GM13976 (cell line): ENCODE measurements around the gene ATP13A4.

Source experiments
- DNase-seq: peaks from one replicate; pipeline ENCODE4 v3.0.0; 2012; ENCODE audit warnings: low spot score
- in situ Hi-C: fragments of 300-500 bp; cut with MboI; formaldehyde crosslinking; loops from one replicate; pipeline ENCODE4 v1.12.0; 2022; ENCODE audit warnings: low sequenced_read_pairs, mixed read lengths, inconsistent platforms; ENCODE audit not compliant: unreplicated experiment
- TF ChIP-seq, protein P1 (sequence below): IDR thresholded peaks from 2 replicates; pipeline ENCODE4 v1.5.1; 2012; ENCODE audit warnings: borderline replicate concordance, mild to moderate bottlenecking; ENCODE audit not compliant: insufficient read depth; ENCODE audit errors: extremely low read depth, missing control alignments, control extremely low read depth

Gene ATP13A4

DNA sequence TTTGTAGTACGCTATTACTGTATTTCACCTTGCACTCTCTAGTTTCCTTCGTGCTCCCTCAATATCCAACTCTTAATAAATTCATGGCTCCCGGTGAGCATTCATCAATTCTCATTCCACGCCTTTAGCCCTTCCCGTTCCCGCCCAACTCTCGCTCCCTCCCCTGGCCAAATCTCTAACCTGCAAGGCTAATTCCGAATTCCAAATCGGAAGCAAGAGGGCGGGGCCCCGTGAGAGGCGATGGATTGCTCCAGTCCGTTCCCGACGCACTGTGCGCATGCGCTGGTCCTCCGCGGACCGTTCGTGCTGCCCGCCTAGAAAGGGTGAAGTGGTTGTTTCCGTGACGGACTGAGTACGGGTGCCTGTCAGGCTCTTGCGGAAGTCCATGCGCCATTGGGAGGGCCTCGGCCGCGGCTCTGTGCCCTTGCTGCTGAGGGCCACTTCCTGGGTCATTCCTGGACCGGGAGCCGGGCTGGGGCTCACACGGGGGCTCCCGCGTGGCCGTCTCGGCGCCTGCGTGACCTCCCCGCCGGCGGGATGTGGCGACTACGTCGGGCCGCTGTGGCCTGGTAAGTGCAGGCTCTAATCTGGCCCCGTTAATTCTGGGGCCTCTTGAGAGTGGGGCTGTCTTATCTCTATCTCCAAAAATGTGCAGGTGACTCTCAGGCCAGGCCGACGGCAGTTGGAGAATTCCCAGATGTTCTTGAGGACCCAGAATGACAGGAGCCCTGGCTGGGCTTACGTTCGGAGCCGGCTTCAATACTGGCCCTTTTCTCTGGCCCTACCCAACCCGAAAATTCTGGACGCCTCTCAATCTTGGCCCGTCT, 38.4 kb upstream of the ATP13A4 start, which contains the start of gene OPA1:
TSS of gene OPA1 (plus strand) at position 368 of the 827 bp plus-strand sequence. CDS start at position 538, 170 bp downstream.
- in situ Hi-C loops: no loop called here
- TF ChIP-seq, protein P1, sequence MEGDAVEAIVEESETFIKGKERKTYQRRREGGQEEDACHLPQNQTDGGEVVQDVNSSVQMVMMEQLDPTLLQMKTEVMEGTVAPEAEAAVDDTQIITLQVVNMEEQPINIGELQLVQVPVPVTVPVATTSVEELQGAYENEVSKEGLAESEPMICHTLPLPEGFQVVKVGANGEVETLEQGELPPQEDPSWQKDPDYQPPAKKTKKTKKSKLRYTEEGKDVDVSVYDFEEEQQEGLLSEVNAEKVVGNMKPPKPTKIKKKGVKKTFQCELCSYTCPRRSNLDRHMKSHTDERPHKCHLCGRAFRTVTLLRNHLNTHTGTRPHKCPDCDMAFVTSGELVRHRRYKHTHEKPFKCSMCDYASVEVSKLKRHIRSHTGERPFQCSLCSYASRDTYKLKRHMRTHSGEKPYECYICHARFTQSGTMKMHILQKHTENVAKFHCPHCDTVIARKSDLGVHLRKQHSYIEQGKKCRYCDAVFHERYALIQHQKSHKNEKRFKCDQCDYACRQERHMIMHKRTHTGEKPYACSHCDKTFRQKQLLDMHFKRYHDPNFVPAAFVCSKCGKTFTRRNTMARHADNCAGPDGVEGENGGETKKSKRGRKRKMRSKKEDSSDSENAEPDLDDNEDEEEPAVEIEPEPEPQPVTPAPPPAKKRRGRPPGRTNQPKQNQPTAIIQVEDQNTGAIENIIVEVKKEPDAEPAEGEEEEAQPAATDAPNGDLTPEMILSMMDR: no peak
- peak; percentile 97 for DNase-seq

- TF ChIP-seq, protein P1: no peak
- no peak for DNase-seq
- in situ Hi-C loops: no loop called here
Measured at GRCh38 chr3:193590088-193590856, 35.6 kb upstream of the ATP13A4 start.

- no peak for DNase-seq
- TF ChIP-seq, protein P1: no peak
- in situ Hi-C loops: no loop called here
Measured at GRCh38 chr3:193589616-193590015, 34.9 kb upstream of the ATP13A4 start.

GRCh38 chr3:193589129-193589528, 34.4 kb upstream of the ATP13A4 start:
- TF ChIP-seq, protein P1: no peak
- no peak for DNase-seq
- in situ Hi-C loops: no loop called here

GRCh38 chr3:193586526-193586925, 31.8 kb upstream of the ATP13A4 start:
- in situ Hi-C loops: no loop called here
- TF ChIP-seq, protein P1: no peak
- no peak for DNase-seq

GRCh38 chr3:193585530-193585929, 30.8 kb upstream of the ATP13A4 start:
- in situ Hi-C loops: no loop called here
- TF ChIP-seq, protein P1: no peak
- DNase-seq: no peak
